ENCODE results near the gene AFG1L. TPM values are rescaled to one million over a fixed set of nuclear protein-coding genes. Genes with fewer than 3 reads are reported as not detected.
"Not testable (repeated sequence)": the region's sequence is repeated elsewhere in the genome, so short reads cannot be mapped to it uniquely, and the experiment has no call there.

Gene AFG1L
- total and polyA plus RNA-seq, 12 donors: 2.5 to 13.5 (median 6.6) TPM

- intact Hi-C loops (cut with DNase I): loop anchor here (2.0 to 10.0 kb wide), 4 partner anchors 412 to 542 kb away; no protein-coding TSS in a partner anchor
- no peaks in the 10 kb centered on the region for H3K36me3 ChIP-seq (replicated peaks in 1 of 2)
- H3K4me3 ChIP-seq: no peak overlapping the region
- no peaks in the 10 kb centered on the region for H3K27me3 ChIP-seq
- no peaks in the 10 kb centered on the region for H3K4me1 ChIP-seq (replicated peaks in 1 of 2)
- H3K27ac ChIP-seq: no peak overlapping the region
- TF ChIP-seq, protein P1, sequence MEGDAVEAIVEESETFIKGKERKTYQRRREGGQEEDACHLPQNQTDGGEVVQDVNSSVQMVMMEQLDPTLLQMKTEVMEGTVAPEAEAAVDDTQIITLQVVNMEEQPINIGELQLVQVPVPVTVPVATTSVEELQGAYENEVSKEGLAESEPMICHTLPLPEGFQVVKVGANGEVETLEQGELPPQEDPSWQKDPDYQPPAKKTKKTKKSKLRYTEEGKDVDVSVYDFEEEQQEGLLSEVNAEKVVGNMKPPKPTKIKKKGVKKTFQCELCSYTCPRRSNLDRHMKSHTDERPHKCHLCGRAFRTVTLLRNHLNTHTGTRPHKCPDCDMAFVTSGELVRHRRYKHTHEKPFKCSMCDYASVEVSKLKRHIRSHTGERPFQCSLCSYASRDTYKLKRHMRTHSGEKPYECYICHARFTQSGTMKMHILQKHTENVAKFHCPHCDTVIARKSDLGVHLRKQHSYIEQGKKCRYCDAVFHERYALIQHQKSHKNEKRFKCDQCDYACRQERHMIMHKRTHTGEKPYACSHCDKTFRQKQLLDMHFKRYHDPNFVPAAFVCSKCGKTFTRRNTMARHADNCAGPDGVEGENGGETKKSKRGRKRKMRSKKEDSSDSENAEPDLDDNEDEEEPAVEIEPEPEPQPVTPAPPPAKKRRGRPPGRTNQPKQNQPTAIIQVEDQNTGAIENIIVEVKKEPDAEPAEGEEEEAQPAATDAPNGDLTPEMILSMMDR (IDR thresholded peaks at IDR 0.05): peak; percentile 68 to 89 (median 84)
- TF ChIP-seq POLR2A (IDR thresholded peaks at IDR 0.05): no peak
- DNase-seq: peak in 1 of 7 donors; percentile 8
- 55 to 77% (median 73%) methylated on average over 2 to 7 of the region's 7 CpGs for WGBS, 4 donors
- H3K9me3 ChIP-seq (replicated peaks in 1 of 3): no peaks in the 10 kb centered on the region
Measured at GRCh38 chr6:108526739-108527174, 231.9 kb downstream of the AFG1L start.

- Histone ChIP-seq H3K27me3 (no peaks in the 10 kb centered on the region), H3K4me3 (no peak overlapping the region), H3K27ac (no peak overlapping the region), H3K9me3 (replicated peaks in 1 of 3) (no peaks in the 10 kb centered on the region), H3K36me3 (replicated peaks in 1 of 2) (no peaks in the 10 kb centered on the region), H3K4me1 (replicated peaks in 1 of 2) (no peaks in the 10 kb centered on the region)
- WGBS, 4 donors: 57 to 90% (median 70%) methylated on average over 3 of the region's 3 CpGs
- TF ChIP-seq, protein P1 (IDR thresholded peaks at IDR 0.05): no peak
- no peak for TF ChIP-seq POLR2A (IDR thresholded peaks at IDR 0.05)
- intact Hi-C loops (cut with DNase I): loop anchor here (10.0 kb wide), 3 partner anchors 414 to 544 kb away; no protein-coding TSS in a partner anchor
- no peak for DNase-seq
Measured at GRCh38 chr6:108528878-108529277, 234.0 kb downstream of the AFG1L start.

DNA sequence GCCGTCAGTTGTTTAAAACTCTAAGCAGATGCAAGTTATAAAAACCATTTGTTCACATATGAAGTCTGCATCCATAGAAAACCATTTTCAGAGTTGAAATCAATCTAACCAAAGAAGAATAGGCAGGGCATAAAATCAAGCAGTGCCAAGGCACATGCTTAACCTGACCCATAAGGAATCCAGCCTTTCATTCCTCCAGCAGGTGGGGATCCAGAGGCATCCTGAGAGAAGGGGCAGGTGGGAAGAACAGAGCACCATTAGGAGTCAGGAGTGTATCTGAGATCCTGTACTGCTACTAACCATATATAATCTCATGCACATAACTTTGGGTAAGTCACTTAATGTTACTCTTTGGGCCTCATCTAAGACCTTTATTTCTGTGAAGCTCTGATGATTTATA, 236.5 kb downstream of the AFG1L start:
- WGBS, 4 donors: 83 to 97% (median 93%) methylated on average over 1 of the region's 1 CpG

DNA sequence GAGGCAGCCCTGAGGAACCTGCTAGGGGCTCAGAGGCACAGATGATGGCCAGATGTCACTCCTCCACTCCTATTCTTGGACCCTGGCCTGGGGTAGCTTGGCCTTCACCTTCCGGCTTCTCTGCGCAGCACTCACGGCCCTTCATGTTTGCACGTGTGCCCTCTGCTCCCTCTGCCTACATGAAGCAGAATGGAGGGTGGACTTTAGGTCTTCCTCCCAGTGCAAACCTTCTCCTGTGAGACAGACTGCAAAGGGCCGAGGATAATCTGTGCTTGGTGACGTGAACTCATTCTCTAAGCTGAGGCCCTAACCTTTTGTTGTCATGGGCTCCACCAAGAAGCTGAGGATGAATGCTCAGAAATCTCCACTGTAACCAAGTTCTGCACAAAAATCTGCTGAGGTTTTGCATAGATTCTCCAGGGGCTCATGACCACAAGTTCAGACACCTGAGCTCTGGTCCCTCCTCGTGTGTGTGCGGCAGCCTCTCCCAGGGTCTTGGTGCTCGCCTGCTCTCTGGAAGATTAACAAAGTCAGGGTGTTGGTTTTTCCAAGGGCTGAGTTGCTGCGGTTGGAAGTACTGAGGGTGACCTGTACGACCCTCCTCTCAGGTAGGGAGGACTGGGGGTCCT, 240.4 kb downstream of the AFG1L start:
- H3K36me3 ChIP-seq (replicated peaks in 1 of 2): no peaks in the 10 kb centered on the region
- H3K9me3 ChIP-seq (replicated peaks in 1 of 3): no peaks in the 10 kb centered on the region
- H3K4me3 ChIP-seq: no peak overlapping the region
- no peak overlapping the region for H3K27ac ChIP-seq
- TF ChIP-seq, protein P1 (IDR thresholded peaks at IDR 0.05): no peak
- TF ChIP-seq POLR2A (IDR thresholded peaks at IDR 0.05): no peak
- H3K27me3 ChIP-seq: no peaks in the 10 kb centered on the region
- 87 to 91% (median 89%) methylated on average over 10 to 11 of the region's 11 CpGs for WGBS, 4 donors
- intact Hi-C loops (cut with DNase I): no loop called here
- H3K4me1 ChIP-seq (replicated peaks in 1 of 2): no peaks in the 10 kb centered on the region
- DNase-seq: no peak

More for the DNA sequence above, 236.5 kb downstream of the AFG1L start:
- no peak overlapping the region for H3K27ac ChIP-seq
- no peak overlapping the region for H3K4me3 ChIP-seq
- no peaks in the 10 kb centered on the region for H3K9me3 ChIP-seq (replicated peaks in 1 of 3)
- H3K27me3 ChIP-seq: no peaks in the 10 kb centered on the region
- intact Hi-C loops (cut with DNase I): no loop called here
- TF ChIP-seq POLR2A (IDR thresholded peaks at IDR 0.05): no peak
- TF ChIP-seq, protein P1 (IDR thresholded peaks at IDR 0.05): no peak
- H3K4me1 ChIP-seq (replicated peaks in 1 of 2): no peaks in the 10 kb centered on the region
- DNase-seq: no peak
- H3K36me3 ChIP-seq (replicated peaks in 1 of 2): no peaks in the 10 kb centered on the region

GRCh38 chr6:108535920-108536535, 241.2 kb downstream of the AFG1L start:
- H3K36me3 ChIP-seq (replicated peaks in 1 of 2); DNase-seq; H3K9me3 ChIP-seq (replicated peaks in 1 of 3); H3K4me3 ChIP-seq; intact Hi-C loops (cut with DNase I); H3K27ac ChIP-seq; H3K4me1 ChIP-seq (replicated peaks in 1 of 2); H3K27me3 ChIP-seq: not testable (repeated sequence)
- WGBS, 4 donors: 80 to 87% (median 83%) methylated on average over 4 of the region's 4 CpGs

All from adrenal gland (tissue), 12 donors.